Prostate gland (tissue), 2 donors: ENCODE results near the gene ENTPD1. TPM values are rescaled to one million over a fixed set of nuclear protein-coding genes. Genes with fewer than 3 reads are reported as not detected.
"Not testable (repeated sequence)": the region's sequence is repeated elsewhere in the genome, so short reads cannot be mapped to it uniquely, and the experiment has no call there.

ENCODE experiments used
- DNase-seq: peaks from one replicate; pipeline ENCODE4 v3.0.0-alpha.2; 2019; ENCODE audit warnings: low spot score
- H3K27ac ChIP-seq, 2 donors: fragments of 200-600 bp; sonication (generic); 2 replicates each; pipeline ENCODE4 v1.5.1; 2017 to 2019
- H3K27me3 ChIP-seq: fragments of 200-600 bp; sonication (generic); replicated peaks from 2 replicates; pipeline ENCODE4 v1.5.1; 2019; ENCODE audit not compliant: insufficient read depth
- H3K36me3 ChIP-seq, 2 donors: fragments of 200-600 bp; sonication (generic); 1 replicate in 1 of 2; 2 replicates in 1 of 2; pipeline versions ENCODE4 v1.5.1 to v1.8.1; 2017 to 2019
- H3K4me1 ChIP-seq: fragments of 200-600 bp; sonication (generic); replicated peaks from 2 replicates; pipeline ENCODE4 v1.5.1; 2019
- H3K4me3 ChIP-seq, 2 donors: fragments of 200-600 bp; sonication (generic); 2 replicates each; pipeline ENCODE4 v1.5.1; 2017 to 2019
- H3K9me3 ChIP-seq: fragments of 200-600 bp; sonication (generic); 2 replicates; pipeline ENCODE4 v1.5.1; 2017
- POLR2A ChIP-seq: fragments of 450-650 bp; IDR thresholded peaks from one replicate; pipeline ENCODE4 v1.6.1; 2016; ENCODE audit warnings: antibody characterized with exemption, mild to moderate bottlenecking
- POLR2AphosphoS5 ChIP-seq: sonication (generic); formaldehyde crosslinking; IDR thresholded peaks from one replicate; pipeline ENCODE4 v1.6.1; 2017; ENCODE audit warnings: antibody characterized with exemption
- WGBS: methylation state at CpG from one replicate; pipeline ENCODE4 v1.1.5; 2018; 5-methylcytosine and 5-hydroxymethylcytosine counted together
- intact Hi-C: fragments of 100-400 bp; cut with DNase I; formaldehyde crosslinking; loops from one replicate; pipeline ENCODE4 v1.14.2; 2022
- total RNA-seq, 2 donors: library from RNA; depleted of rRNA; stranded (reverse); fragments of >200 nt; gene quantifications; one replicate each; pipeline ENCODE4 v1.1.0, GENCODE V29; 2016
- TF ChIP-seq, protein P1 (sequence below), 4 experiments: fragments of 200-600 bp in 2 of 4; fragments of 450-650 bp in 2 of 4; sonication (generic) in 2 of 4; IDR thresholded peaks; 1 replicate in 3 of 4; 2 replicates in 1 of 4; pipeline ENCODE4 v1.5.1; 2016 to 2019; ENCODE audit warnings: antibody characterized with exemption in 4 of 4, mild to moderate bottlenecking in 2 of 4, moderate library complexity in 2 of 4

The ENTPD1 gene
- total RNA-seq, 2 donors from 2014 or later = 7.0 to 9.3 TPM

DNA sequence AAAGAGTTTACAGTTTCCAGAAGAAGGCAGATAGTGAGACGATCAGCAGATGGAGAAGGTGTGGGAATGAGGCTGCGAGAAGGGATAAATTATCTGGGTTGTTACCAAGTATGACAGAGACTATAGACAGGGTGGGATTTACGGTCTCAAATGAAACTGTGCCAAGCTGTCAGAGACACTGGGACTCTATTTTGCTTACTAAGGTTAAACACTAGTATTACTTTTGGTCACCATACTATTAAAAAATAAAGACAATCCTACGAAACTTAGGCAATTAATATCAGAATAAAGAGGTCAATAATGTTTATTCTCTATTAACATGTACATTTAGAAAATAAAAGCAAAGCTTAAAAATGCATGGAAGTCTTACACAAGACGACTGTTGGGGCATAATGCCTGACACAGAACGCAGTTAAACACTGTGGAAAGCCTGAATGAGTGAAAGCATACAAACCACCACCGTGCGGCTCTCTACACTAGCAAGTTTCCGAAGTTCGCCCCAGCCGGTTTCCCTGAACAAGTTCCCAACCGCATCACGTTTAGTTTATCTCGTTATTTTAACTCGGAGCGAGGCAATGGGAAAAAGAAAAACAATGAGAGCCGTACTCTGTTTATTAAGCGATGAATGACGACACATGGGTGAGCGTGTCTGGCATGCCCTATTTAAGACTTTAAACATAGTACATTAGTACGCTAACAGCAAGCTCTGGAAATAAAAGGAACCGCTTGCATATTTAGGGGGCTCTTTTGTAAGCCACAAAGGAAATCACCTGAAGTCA lies 150.9 kb downstream of the ENTPD1 start:
- no peaks in the 10 kb centered on the region for H3K36me3 ChIP-seq
- peak overlapping the region; percentile 47 to 58 for H3K4me3 ChIP-seq
- no peaks in the 10 kb centered on the region for H3K4me1 ChIP-seq
- intact Hi-C loops = no loop called here
- no peaks in the 10 kb centered on the region for H3K27me3 ChIP-seq
- H3K9me3 ChIP-seq = no peaks in the 10 kb centered on the region
- peak; percentile 49 for DNase-seq
- WGBS = 8% methylated on average over 22 of the region's 22 CpGs
- peak overlapping the region; percentile 71 to 77 for H3K27ac ChIP-seq
- TF ChIP-seq POLR2A (no peak), POLR2AphosphoS5 (no peak)
- TF ChIP-seq, protein P1, sequence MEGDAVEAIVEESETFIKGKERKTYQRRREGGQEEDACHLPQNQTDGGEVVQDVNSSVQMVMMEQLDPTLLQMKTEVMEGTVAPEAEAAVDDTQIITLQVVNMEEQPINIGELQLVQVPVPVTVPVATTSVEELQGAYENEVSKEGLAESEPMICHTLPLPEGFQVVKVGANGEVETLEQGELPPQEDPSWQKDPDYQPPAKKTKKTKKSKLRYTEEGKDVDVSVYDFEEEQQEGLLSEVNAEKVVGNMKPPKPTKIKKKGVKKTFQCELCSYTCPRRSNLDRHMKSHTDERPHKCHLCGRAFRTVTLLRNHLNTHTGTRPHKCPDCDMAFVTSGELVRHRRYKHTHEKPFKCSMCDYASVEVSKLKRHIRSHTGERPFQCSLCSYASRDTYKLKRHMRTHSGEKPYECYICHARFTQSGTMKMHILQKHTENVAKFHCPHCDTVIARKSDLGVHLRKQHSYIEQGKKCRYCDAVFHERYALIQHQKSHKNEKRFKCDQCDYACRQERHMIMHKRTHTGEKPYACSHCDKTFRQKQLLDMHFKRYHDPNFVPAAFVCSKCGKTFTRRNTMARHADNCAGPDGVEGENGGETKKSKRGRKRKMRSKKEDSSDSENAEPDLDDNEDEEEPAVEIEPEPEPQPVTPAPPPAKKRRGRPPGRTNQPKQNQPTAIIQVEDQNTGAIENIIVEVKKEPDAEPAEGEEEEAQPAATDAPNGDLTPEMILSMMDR (IDR thresholded peaks at IDR 0.05) = no peak

DNA sequence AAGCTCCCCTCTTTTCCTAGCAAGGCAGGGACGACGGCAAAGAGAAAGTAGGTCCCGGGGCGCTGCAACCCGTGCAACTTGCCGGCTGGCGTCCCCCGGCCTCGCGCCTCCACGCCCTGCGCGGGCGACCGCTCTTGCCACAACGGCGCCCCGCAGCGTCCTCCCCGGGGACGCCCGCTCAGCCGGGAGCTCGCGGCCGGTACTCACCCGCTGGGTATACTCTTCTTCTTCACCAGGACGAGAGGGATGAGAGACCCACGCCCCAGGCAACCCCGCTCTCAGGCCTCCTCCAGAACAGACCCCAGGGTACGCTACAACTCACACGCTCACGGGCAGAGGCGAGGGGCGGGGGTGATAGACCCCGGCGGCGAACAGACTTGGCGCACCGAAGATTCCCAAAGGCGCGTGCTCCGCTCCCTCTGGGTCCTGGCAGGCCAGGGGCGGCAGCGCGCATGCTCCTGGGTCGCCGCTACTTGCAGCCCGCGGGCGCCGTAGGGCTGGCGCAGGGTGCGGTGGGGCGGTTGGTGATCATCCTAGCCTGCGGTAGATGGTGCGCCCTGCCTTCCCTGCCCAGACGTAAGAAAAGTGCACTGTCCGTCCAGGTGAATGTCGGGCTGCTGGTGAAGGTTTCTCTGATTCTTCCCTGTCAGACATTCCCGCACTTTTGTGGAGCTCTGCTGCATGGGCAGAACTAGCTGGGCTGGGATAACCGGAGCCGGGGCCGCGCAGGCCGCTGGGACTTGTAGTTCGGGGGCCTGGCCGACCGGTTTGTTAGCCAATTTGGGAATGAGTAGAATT lies 151.7 kb downstream of the ENTPD1 start, which contains the start of gene CC2D2B:
CC2D2B (plus strand) TSS at position 520 of the 798 bp plus-strand sequence. CDS start 3,349 bp downstream, outside the sequence.
- Histone ChIP-seq H3K27me3 (no peaks in the 10 kb centered on the region), H3K9me3 (no peaks in the 10 kb centered on the region), H3K36me3 (no peaks in the 10 kb centered on the region), H3K4me1 (no peaks in the 10 kb centered on the region), H3K4me3 (peak within 1 kb of the TSS; percentile 47 to 58), H3K27ac (peak within 1 kb of the TSS; percentile 71 to 77)
- TF ChIP-seq POLR2AphosphoS5 (peak; percentile 68), POLR2A (peak; percentile 12)
- TF ChIP-seq, protein P1 (IDR thresholded peaks at IDR 0.05) = no peak
- under 1% methylated on average over 50 of the region's 69 CpGs for WGBS
- peak; percentile 81 for DNase-seq
- intact Hi-C loops = no loop called here

DNA sequence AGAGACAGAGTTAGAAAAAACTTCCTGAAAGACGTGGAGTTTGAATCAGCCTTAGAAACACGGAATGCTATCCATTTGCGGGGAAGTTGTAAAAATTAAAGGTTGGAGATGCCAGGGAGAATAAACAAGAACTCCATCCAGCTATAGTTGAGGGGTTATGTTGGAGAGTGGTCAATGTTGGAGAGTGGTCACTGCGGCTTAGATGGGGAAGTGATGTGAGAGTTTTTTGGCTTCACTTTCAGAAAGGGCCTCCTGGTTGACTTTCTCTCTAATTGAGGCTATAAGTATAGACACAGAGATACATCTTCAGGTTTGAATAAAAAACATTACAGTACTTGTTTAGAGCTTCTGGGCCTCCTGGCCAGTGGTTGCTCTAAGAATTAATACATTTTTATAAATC lies 152.5 kb downstream of the ENTPD1 start:
- intact Hi-C loops = no loop called here
- no peaks in the 10 kb centered on the region for H3K27me3 ChIP-seq
- H3K27ac ChIP-seq = no peak overlapping the region
- no peak for DNase-seq
- H3K36me3 ChIP-seq = no peaks in the 10 kb centered on the region
- TF ChIP-seq POLR2A (no peak), POLR2AphosphoS5 (no peak)
- TF ChIP-seq, protein P1 (IDR thresholded peaks at IDR 0.05) = no peak
- no peaks in the 10 kb centered on the region for H3K9me3 ChIP-seq
- no peak overlapping the region for H3K4me3 ChIP-seq
- no peaks in the 10 kb centered on the region for H3K4me1 ChIP-seq
- WGBS = 57% methylated on average over 4 of the region's 4 CpGs

DNA sequence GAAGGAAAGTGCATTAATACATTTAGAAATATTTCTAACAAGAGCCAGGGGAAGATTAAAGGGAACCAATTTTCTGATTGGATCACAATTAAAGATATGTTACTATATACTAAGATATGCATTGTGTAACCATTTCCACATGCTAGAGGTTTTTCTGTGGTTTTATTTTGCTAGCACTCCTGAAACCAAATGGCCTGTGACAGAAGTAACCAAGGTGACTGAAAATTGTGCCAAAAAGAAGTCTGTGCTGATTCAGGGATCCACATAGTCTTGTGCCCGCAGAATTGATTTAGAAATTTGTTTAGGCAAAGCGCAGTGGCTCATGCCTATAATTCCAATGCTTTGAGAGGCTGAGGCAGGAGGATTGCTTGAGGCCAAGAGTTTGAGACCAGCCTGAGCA lies 153.6 kb downstream of the ENTPD1 start:
- intact Hi-C loops = no loop called here
- WGBS = 98% methylated on average over 2 of the region's 2 CpGs
- H3K27ac ChIP-seq = no peak overlapping the region
- no peak overlapping the region for H3K4me3 ChIP-seq
- no peaks in the 10 kb centered on the region for H3K36me3 ChIP-seq
- no peaks in the 10 kb centered on the region for H3K9me3 ChIP-seq
- no peak for DNase-seq
- TF ChIP-seq POLR2A (no peak), POLR2AphosphoS5 (no peak)
- TF ChIP-seq, protein P1 (IDR thresholded peaks at IDR 0.05) = no peak
- H3K4me1 ChIP-seq = no peaks in the 10 kb centered on the region
- H3K27me3 ChIP-seq = no peaks in the 10 kb centered on the region

DNA sequence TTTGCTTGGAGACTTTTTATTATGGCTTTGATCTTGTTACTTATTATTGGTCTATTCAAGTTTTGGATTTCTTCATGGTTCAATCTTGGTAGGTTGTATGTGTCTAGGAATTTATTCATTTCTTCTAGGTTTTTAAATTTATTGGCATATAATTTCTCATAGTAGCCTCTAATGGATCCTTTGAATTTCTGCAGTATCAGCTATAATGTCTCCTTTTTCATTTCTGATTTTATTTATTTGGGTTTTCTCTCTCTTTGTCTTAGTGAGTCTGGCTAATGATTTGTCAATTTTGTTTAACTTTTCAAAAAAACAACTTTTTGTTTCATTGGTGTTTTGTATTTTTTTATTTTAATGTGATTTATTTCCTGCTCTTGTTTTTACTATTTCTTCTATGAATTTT lies 160.1 kb downstream of the ENTPD1 start:
- H3K27me3 ChIP-seq, H3K36me3 ChIP-seq, H3K4me1 ChIP-seq, intact Hi-C loops, H3K9me3 ChIP-seq, H3K27ac ChIP-seq, DNase-seq, H3K4me3 ChIP-seq: not testable (repeated sequence)

Other genes with a start within 250 kb of the ENTPD1 start
- gene SORBS1, start 194.8 kb upstream of the ENTPD1 start, total RNA-seq = 100 to 1,000 TPM in 1 of 2 donors, 10 to 100 TPM in 1; 84.6 to 189 TPM
- gene ALDH18A1, start 99.5 kb upstream of the ENTPD1 start, total RNA-seq = 10 to 100 TPM; 33.7 to 55.1 TPM
- 10 to 100 TPM; 27.7 to 44.9 TPM for gene TCTN3, start 62.2 kb upstream of the ENTPD1 start, total RNA-seq
- 1 to 10 TPM; 2.6 to 4.9 TPM for gene CC2D2B, start 151.8 kb downstream of the ENTPD1 start, total RNA-seq